Osteoblast (primary cell): Measurements from ENCODE around the gene NBAS. TPM values are rescaled to one million over a fixed set of nuclear protein-coding genes. Genes with fewer than 3 reads are reported as not detected.

Experiments used
- DNase-seq: peaks from one replicate; pipeline ENCODE4 v3.0.0; 2011; ENCODE audit warnings: low spot score, mixed read lengths; ENCODE audit not compliant: insufficient read length; ENCODE audit errors: missing footprints
- H2AFZ ChIP-seq: 2 replicates; pipeline ENCODE4 v1.6.0; 2011; ENCODE audit warnings: mild to moderate bottlenecking, low read length
- H3K27ac ChIP-seq: 2 replicates; pipeline ENCODE4 v1.5.1; 2011; ENCODE audit warnings: mild to moderate bottlenecking, low read depth, low read length, moderate library complexity
- H3K27me3 ChIP-seq: 2 replicates; pipeline ENCODE4 v1.6.0; 2012; ENCODE audit warnings: mild to moderate bottlenecking, control low read depth, inconsistent platforms, low read length, moderate library complexity; ENCODE audit not compliant: insufficient read depth
- H3K36me3 ChIP-seq: 2 replicates; pipeline ENCODE4 v1.5.1; 2011; ENCODE audit warnings: mild to moderate bottlenecking, low read length, control low read depth, moderate library complexity; ENCODE audit not compliant: insufficient read depth
- H3K4me1 ChIP-seq: 2 replicates; pipeline ENCODE4 v1.5.1; 2011; ENCODE audit warnings: mild to moderate bottlenecking, low read length, control low read depth, moderate library complexity; ENCODE audit not compliant: insufficient read depth
- H3K4me2 ChIP-seq: 2 replicates; pipeline ENCODE4 v1.6.0; 2011; ENCODE audit warnings: mild to moderate bottlenecking, low read length; ENCODE audit not compliant: insufficient read depth
- H3K4me3 ChIP-seq: fragments of 200-600 bp; sonication (generic); 3 replicates; pipeline ENCODE4 v1.5.1; 2012; ENCODE audit warnings: mild to moderate bottlenecking, low read length, inconsistent platforms; ENCODE audit not compliant: insufficient read depth
- H3K79me2 ChIP-seq: 2 replicates; pipeline ENCODE4 v1.6.0; 2012; ENCODE audit warnings: mild to moderate bottlenecking, low read length, control low read depth, inconsistent platforms; ENCODE audit not compliant: insufficient read depth
- H3K9me3 ChIP-seq: 2 replicates; pipeline ENCODE4 v1.5.1; 2011; ENCODE audit warnings: low read depth, low read length, control low read depth
- H4K20me1 ChIP-seq: 2 replicates; pipeline ENCODE4 v1.6.0; 2012; ENCODE audit warnings: mild to moderate bottlenecking, low read length, control low read depth; ENCODE audit not compliant: insufficient read depth
- CTCF ChIP-seq: IDR thresholded peaks from 2 replicates; pipeline ENCODE4 v1.5.1; 2011; ENCODE audit warnings: mild to moderate bottlenecking, low read depth, low read length, moderate library complexity; ENCODE audit errors: extremely low read depth
- total RNA-seq: library from RNA; depleted of rRNA; stranded (reverse); fragments of >200 nt; gene quantifications from 2 replicates; pipeline ENCODE4 v1.2.3, GENCODE V29; 2012

The NBAS gene
- total RNA-seq, 1 donor = 98.1 TPM

- Histone ChIP-seq H3K4me3 (no peak overlapping the region), H3K27ac (no peak overlapping the region), H3K79me2 (no peaks in the 10 kb centered on the region), H2AFZ (no peak overlapping the region), H3K36me3 (no peaks in the 10 kb centered on the region), H3K4me1 (peaks cover 7% of the 10 kb centered on the region), H3K27me3 (no peaks in the 10 kb centered on the region), H3K9me3 (no peaks in the 10 kb centered on the region), H4K20me1 (no peaks in the 10 kb centered on the region), H3K4me2 (no peak overlapping the region)
- DNase-seq = no peak
- TF ChIP-seq CTCF = no peak
These were observed 408.8 kb downstream of the NBAS start for GRCh38 chr2:15152382-15152781.

GRCh38 chr2:15149063-15149462 lies 412.1 kb downstream of the NBAS start:
- H4K20me1 ChIP-seq = no peaks in the 10 kb centered on the region
- DNase-seq = no peak
- H3K4me1 ChIP-seq = peaks cover 17% of the 10 kb centered on the region
- no peak overlapping the region for H3K27ac ChIP-seq
- no peaks in the 10 kb centered on the region for H3K9me3 ChIP-seq
- H3K27me3 ChIP-seq = no peaks in the 10 kb centered on the region
- H3K4me3 ChIP-seq = no peak overlapping the region
- H2AFZ ChIP-seq = no peak overlapping the region
- no peak for TF ChIP-seq CTCF
- no peak overlapping the region for H3K4me2 ChIP-seq
- H3K79me2 ChIP-seq = no peaks in the 10 kb centered on the region
- H3K36me3 ChIP-seq = no peaks in the 10 kb centered on the region

GRCh38 chr2:15147591-15147990 lies 413.5 kb downstream of the NBAS start:
- Histone ChIP-seq H3K79me2 (no peaks in the 10 kb centered on the region), H3K4me3 (no peak overlapping the region), H3K27ac (no peak overlapping the region), H3K36me3 (no peaks in the 10 kb centered on the region), H3K4me2 (no peak overlapping the region), H3K27me3 (no peaks in the 10 kb centered on the region), H4K20me1 (no peaks in the 10 kb centered on the region), H3K4me1 (peaks cover 15% of the 10 kb centered on the region), H3K9me3 (no peaks in the 10 kb centered on the region), H2AFZ (no peak overlapping the region)
- no peak for DNase-seq
- no peak for TF ChIP-seq CTCF

GRCh38 chr2:15146960-15147359 lies 414.2 kb downstream of the NBAS start:
- no peak overlapping the region for H3K4me3 ChIP-seq
- no peaks in the 10 kb centered on the region for H3K79me2 ChIP-seq
- TF ChIP-seq CTCF = no peak

More at GRCh38 chr2:15146960-15147359, 414.2 kb downstream of the NBAS start:
- H3K9me3 ChIP-seq = no peaks in the 10 kb centered on the region
- no peak overlapping the region for H3K4me2 ChIP-seq
- H3K36me3 ChIP-seq = no peaks in the 10 kb centered on the region
- DNase-seq = no peak
- H3K4me1 ChIP-seq = peaks cover 18% of the 10 kb centered on the region
- no peaks in the 10 kb centered on the region for H3K27me3 ChIP-seq
- H3K27ac ChIP-seq = no peak overlapping the region
- no peaks in the 10 kb centered on the region for H4K20me1 ChIP-seq
- H2AFZ ChIP-seq = no peak overlapping the region
